HT1080 (cell line): Measurements from ENCODE around the gene ZBTB39. TPM values are rescaled to one million over a fixed set of nuclear protein-coding genes. Genes with fewer than 3 reads are reported as not detected.
"Not testable (repeated sequence)": the region's sequence is repeated elsewhere in the genome, so short reads cannot be mapped to it uniquely, and the experiment has no call there.

Experiments
- DNase-seq: peaks from one replicate; pipeline ENCODE4 v3.0.0-alpha.2; 2015; ENCODE audit warnings: low read depth
- total RNA-seq: library from RNA; depleted of rRNA; stranded (reverse); fragments of >200 nt; shearing (Covaris generic); gene quantifications from 2 replicates; pipeline ENCODE4 v1.2.3, GENCODE V29; 2014

The ZBTB39 gene
- total RNA-seq, 1 experiment from 2014 or later, result 6.9 TPM

DNA sequence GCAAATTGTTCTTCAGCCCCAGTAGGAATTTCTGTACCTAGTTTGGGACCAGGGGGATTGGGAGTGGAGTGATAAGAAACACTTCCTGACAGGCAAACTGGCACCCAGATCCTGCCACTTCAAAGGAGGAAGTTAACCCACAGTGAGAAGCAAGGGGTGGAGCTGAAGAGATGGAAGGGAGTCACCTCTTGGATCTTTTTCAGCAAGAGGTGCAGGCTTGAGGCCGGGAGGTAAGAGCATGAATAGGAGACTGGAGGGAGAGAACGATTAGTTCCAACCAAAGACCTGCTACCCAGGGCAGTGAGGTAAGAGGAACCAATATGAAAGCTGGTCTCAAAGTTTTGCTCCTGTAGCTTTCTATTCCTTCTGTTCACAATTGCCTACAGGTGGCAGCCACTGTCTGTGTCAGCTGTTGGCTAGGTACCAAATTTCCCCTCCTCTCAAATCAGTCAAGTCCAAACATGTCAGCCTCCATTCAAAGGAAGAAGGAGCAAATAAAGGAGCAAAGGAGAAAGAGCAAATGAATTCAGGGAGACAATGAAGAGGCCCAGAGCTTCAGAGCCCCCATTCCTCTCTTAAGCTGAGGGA, 24.9 kb upstream of the ZBTB39 start:
- DNase-seq, result peak; percentile 32

DNA sequence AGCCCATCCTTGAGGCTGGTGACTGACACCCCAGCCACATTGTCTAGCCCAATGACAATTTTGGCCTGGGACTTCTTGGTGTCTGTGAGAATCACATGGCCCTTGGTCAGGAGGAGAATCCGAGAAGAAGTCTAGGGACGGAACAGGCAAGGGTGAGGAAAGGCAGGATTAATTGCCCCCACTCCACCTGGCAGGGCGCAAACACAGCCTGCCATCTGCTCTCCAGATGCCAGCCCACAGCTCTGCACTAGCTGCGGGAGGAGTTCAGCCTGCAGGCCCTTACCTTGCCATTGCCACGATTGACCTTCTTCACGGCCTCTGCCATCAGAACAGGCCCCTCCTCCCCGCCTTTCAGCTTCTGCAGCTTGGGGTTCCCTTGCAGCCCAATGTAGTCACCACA, 23.1 kb upstream of the ZBTB39 start:
- no peak for DNase-seq

DNA sequence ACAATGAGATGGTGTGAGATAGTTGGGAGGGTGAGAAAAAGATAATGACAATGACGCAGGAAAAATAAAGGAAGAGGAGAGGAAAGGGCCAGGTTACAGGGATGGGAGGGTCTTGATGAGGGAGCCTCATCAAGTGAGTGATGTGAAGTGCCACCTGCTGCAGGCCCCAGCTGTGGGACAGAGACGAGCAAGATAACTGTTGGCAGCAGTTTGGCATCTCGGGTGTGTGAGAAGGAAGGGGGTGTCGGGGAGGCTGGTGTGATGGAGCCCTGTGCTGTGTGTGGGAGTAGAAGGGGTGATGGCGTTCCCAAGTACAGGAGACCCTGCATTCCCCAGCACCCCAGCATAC, 21.4 kb upstream of the ZBTB39 start:
- no peak for DNase-seq

DNA sequence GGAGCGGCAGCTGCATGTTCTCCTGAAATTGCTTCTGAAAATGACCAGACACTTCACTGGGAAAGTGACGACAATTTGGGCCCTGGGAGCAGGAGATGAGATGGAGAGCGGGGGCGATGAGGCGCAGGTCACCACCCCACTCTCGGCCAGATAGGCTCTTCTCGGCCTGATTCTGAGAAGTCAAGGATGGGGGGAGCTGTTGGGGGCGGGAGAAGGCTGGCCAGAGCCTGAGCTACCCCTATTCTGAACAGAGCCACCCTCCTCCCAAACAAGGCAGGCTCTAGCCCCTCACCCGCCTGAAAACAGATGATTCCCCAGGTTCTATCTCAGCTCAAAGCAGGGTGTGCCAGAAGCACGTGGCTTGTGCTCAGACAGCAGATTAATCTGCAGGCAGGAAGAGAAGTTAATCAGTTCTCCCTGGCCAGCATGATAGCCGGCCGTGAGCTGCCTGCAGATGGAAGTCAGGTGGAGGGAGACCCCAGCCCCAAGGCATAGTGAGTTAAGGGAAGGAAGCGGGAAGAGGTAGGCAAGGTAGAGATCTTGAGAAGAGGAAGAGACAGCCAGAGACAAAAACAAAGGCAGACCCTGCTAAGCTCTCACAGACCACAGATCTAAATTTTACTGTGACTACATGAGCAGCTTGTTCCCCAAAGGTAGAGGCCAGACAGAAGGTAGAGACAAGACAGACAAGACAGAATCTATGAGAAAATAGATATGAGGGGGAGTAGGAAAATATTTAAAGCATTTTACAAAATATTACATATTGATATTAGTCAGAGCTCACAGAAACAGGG, 20.9 kb upstream of the ZBTB39 start:
- DNase-seq, result no peak

DNA sequence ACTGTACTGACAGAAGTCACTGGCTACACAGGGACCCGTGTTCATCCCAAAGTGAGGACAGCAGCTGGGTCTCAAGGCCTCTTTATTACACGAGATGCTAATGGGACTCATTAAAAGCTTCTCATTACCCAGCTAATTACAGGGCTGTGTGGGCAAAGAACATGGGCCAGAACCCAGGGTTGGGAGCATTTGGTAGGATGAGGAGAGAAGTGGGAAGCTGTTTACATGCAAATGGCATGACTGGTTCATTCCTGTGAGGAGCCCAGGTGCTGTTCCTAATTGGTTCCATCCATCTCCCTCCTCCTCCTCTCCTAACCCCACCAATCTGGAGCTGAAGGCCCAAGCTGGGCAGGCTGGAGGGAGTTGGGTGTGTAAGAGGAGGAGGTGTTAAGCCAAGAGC, 18.9 kb upstream of the ZBTB39 start:
- no peak for DNase-seq

DNA sequence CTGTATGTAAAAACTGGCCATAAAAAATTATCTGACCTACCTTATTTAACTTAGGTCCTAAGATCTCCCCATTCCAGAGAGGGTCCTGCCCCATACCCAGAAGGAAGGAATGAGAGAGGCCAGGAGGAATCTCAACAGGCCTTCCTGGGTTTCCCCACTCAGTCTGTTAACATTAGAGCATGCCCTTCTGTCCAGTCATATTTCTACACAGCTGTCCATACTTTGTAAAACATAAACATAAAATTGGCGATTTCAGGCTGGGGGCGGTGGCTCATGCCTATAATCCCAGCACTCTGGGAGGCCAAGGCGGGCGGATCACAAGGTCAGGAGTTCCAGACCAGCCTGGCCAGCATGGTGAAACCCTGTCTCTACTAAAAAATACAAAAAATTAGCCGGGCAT, 16.0 kb upstream of the ZBTB39 start:
- DNase-seq, result not testable (repeated sequence)

DNA sequence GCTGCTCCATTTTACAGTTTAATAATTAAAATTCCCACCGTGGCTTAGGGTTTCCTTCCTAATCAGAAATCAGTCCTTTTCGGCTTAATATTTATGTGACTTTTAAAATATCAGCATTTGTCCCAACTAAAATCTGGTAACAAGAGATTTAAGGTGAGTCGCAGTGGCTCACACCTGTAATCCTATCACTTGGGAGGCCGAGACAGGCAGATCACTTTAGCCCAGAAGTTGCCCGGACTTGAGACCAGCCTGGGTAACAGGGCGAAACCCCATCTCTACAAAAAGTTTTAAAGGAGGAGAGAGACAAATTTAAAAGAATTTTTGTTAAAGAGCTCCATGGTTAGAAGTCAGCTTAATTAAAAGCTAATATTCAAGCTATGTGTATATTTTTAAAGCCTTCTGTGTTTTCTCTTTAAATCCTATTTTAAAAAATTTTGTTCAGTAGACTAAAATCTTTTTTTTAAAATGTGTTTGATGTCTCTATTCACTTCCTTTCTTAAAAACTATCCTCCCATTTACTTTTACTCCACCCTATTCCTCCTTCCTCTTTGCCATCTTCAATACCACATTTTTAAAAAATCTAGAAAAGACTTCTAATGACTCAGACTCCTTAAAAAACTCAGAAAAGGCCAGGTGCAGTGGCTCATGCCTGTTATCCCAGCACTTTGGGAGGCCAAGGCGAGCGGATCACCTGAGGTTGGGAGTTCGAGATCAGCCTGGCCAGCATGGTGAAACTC, 13.8 kb upstream of the ZBTB39 start:
- DNase-seq, result no peak

DNA sequence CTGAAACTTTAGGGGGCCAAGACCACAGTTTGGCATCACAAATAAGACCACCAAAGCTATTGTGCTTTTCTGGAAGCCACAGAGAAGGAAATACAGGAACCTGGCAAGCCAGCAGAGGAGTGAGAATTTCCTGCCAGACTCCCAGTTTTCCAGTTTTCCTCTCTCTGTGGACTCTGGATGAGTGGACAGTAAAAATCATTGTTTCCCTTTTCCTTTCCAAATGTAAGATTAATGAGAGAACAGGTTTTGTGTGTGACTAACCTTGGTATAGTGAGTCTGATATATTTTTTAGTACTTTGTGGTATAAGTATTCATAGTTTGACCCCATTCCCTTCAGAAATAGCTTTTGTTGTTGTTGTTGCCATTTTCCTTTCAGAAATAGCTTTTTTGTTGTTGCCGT, 12.6 kb upstream of the ZBTB39 start:
- no peak for DNase-seq

DNA sequence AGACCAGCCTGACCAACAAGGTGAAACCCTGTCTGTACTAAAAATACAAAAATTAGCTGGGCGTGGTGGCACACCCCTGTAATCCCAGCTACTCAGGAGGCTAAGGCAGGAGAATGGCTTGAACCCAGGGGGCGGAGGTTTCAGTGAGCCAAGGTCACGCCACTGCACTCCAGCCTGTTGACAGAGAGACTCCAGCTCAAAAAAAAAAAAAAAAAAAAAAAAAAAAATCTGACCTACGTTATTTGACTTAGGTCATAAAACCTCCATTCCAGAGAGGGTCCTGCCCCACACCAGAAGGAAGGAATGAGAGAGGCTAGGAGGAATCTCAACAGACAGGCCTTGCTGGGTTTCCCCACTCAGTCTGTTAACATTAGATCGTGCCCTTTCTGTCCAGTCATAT, 12.0 kb upstream of the ZBTB39 start:
- DNase-seq, result not testable (repeated sequence)

DNA sequence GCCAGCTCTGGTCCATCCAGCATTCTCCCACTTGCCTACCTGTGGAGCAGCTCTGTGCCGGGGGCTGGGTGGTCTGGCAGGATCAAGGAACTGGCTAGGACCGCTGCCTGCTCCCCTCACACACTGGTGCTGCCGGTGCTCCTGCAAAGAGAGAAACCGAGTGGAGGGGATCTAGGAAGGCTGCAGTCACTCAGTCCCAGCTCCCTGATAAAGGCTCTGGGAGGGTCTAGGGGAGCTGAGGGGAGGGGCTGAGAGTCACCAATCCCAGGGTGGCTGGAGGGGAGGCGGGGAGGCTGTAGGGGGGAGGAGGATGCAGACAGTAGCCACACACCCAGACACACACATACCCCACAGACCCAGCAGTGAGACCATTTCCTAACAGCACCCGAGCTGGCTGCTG, 10.0 kb upstream of the ZBTB39 start, which contains the start of gene TAC3:
Gene TAC3 (minus strand): TSS at position 182 of the 400 bp plus-strand sequence. CDS start 732 bp downstream, outside the sequence.
- no peak for DNase-seq

DNA sequence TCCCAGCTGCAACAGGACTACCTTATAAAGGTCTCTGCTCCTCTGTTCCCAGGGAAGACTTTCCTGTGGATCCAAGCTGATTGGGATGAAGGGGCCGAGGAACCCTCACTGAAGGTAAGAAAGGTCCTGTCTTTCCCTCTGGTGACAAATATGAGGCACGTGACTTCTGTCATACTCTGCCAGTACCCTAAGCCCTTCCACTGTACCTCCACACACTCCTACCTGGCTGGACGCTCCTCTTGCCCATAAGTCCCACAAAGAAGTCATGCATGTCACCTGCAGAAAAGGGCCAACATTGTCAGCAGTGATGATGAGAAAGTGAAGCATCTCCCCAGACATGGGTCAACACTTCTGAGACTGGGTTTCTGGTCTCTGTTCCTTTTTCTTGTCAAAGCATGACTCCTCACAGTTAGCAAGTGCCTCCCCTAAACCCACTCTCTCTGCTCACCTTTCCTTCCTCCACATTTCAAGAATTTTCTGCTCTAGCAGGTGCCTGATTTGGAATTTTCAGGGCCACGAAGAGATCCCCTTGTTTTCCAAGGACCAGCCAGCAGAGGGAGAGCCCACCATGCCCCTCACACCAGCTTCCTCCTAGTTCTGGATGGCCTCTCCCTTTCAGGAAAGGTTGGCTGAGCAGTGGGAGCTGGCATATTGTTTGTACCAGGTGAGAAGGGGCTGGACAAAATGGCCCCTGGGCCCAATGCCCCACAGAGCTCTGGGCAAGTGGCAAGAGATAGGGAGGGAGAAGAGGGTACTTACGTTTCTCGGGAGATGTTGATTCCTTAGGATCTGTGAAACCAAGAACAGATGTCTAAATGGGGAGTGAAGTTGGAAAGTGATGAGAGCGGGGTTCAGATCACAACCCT, 6.5 kb upstream of the ZBTB39 start:
- DNase-seq, result no peak

DNA sequence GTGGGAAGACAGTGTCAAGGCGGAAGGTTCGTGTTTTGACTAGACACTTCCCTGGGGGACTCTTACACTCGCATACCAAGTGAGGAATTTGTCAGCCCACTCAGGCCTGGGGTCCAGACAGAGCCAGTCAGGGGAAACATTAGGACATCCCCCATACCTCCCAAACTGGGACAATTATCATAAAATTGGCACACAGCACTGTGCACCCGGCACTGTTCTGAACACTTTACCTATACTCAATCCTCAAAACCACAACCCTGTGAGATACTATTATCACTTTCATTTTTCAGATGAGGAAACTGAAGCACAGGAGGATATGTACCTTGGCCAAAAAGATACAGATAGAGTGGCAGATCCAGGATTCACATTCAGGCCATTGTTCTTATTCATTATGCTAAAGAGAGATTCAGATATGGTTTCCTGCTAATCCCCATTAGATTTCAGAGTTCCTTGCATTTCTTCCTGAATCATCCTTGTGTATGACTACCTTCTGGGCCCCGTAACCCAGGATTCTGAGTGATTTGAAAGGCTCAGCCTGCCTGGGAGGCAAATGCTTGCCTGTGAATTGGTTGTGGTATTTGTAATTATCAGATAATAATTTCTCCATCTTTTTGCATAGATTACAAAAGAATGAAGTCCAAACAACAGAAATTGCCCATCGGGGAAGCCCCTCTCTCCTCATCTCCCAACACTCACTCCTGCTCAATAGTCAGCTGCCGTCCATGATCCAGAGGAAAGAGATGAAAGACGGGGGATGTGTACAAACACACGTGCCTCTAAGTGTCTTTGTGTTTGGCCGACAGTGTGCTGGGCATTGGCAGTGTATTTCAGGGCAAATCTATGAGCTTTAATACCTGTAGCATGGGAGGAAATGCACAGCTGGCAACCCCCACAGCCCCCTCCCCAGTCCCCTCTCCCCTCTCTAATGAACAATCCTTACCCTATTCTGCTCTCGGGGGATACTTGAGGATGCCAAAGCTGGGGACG, 5.4 kb upstream of the ZBTB39 start:
- no peak for DNase-seq

DNA sequence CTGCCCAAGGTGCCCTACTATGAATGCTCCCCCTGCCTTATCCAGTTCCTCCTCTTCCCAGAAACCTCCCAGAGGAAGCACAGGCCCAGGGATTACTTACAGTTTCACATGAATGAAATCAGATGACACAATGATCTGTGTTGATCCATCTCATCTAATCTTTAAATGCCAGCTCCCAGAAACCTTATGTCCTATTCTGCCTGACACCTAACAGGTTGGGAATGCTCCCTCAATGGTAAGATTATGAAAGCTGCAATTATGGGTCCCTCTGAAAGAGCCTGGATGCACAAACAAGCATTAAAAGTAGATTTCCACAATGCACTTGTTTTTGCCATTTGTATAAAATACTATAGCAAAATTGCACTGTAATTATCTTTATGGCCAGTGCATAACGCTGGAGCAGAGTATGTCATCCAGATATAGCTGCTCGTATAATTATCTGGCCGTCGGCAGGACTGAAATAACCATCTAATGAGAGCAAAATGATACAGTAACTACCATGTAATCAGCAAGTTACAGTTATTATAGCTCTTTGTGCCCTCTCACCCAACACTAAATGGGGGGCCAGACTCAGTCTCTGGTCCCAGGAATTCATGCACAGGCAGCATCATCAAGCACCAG, 4.4 kb upstream of the ZBTB39 start:
- DNase-seq, result no peak

DNA sequence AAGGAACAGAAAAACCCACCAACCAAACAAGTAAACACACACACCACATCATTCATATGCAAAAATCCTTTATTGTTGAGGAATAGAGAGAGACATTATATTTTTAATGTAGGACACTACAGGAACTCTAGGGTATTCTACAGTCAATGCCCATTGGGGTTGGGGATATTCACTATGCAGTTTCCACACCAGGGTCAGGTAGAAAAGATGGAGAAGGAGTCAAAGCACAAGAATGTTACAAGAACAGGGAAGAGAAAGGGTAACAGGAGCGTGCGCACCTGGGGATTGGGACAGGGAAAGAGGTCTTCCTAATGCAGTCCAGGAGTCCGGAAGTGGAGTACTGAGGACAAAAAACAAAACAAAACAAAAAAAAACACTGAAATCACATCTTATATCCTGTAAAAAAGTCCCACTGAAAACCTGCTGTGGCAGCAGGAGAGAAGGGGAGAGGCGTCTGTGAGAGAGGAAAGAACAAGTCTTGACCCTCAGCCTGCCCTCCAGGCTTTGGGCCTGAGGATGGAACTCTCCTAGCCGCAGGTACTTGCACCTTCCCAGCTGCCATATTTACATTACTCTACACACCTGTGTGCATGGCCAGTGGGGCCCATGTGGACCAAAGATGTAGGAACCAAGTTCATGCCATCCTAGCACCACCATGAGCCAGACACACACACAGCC, 3.7 kb upstream of the ZBTB39 start:
- DNase-seq, result no peak

DNA sequence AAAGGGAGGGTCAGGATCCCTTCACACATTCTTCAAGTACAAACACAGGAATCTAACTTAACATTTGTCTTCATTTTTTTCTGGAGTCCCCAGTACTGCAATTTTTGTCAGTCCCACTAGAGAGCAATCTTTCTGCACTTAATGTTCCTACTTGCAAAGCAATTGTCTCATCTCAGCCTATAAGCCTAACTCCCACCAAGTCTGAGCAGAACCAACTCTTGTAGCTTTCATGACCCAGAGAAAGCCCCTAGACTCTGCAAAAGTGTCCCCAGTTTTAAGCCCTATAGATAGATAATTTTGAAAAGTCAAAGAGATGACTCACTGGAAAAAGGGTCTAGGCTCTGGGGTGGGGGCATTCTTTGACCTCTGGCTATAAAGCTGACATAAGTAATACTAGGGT, 1.8 kb upstream of the ZBTB39 start:
- DNase-seq, result peak; percentile 74

DNA sequence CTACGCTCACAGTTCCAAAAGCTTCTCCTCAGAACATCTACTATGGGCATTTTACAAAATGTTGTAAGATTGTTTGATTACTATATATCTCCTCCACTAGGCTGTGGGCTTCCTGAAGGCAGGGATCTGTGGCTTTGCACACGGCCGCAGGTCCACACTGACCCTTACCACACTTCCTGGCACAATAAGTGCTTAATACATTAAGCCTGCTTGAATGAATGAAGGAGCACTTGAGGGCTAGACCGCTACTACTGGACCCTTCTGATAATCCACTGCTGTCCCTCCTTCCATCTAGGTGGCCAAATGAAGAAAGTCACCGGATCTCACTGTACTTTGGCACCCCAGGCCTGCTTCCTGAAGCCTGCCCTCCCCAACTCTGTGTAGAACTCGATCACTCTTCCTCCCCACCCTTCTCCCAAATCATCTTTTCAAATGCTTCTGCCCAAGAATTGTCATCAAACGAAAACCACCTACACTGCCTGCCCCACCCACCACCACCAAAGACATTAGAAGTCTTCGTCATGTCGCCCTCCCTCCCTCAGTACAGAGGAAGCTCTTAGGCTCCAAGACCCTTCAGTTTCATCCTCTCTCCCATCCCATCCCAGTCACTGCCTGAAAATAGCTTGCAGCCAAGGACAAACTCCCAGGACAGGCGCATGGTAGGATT, 596 bp upstream of the ZBTB39 start:
- DNase-seq, result no peak

DNA sequence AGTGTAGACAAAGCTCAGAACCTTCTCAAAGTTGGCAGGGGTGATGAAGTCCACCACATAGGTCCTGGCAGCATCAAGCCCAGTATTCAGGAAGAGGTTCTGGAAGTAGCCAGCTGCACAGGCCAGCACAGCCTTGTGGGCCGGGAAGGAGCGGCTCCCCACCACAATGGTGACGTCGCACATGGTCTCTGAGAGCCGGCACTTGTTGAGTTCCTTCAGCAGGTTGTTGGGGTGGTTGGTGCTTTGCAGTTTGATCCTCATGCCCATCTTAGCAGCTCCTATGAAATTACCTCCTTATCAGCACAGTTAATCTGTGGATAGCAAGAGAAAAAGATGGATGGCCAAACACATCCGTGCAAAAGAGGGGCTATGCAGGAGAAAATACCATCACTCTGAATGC, 1.7 kb downstream of the ZBTB39 start:
- no peak for DNase-seq

DNA sequence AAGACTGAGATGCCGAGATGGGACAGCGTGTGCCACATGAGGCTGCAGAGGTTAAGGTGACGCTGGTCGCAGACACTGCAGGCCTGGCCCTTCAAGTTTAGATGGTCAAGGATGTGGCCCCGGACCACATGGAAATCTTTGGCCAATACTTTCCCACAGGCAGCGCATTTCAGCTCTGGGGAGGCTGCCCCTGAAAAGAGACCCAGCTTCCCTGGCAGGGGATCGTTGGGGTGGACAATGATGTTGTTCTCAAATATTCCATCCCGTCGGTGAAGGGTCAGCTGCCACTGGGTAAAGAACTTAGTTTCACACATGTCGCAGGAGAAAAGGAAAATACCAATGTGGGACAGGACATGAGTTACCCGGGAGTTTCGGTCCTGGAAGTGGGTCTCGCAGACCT, 3.0 kb downstream of the ZBTB39 start:
- no peak for DNase-seq

DNA sequence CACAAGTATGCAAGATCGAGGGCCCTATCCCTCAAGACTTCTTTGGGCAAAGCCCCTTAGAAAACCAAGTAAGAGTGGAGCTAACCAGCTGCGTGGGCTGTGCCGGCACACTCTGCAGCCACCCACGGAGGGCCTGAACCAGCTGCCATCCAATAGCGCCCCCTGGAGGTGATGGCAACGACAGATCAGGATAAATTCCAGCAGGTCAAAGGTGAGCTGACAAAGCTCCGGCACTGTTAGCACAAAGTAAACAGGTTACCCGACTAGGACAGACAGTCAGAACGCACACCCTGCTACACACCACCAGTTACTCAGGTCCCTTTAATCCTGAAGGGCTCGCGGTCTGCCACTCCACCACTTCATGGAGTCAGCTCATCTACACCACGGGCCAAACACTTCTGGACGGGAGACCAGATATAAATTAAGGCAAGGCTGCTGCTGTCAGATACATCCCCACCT, 4.9 kb downstream of the ZBTB39 start:
- peak; percentile 40 for DNase-seq
